Measurements from ENCODE around the gene ABCG5. TPM values are rescaled to one million over a fixed set of nuclear protein-coding genes. Genes with fewer than 3 reads are reported as not detected.

The ABCG5 gene
- polyA plus RNA-seq, 1 donor, result 35.8 TPM

- Histone ChIP-seq H3K36me3 (ENCODE audit: control insufficient read depth, insufficient read depth, low read length) (peaks cover 3% of the 10 kb centered on the region), H3K27me3 (ENCODE audit: control insufficient read depth, insufficient read depth, low read length) (no peaks in the 10 kb centered on the region), H3K4me1 (ENCODE audit: control insufficient read depth, insufficient read depth, low read length) (no peaks in the 10 kb centered on the region), H3K27ac (ENCODE audit: low read length) (no peak overlapping the region), H3K4me3 (ENCODE audit: low read length) (no peak overlapping the region), H3K9me3 (ENCODE audit: control insufficient read depth, low read depth, low read length) (no peaks in the 10 kb centered on the region)
- WGBS (ENCODE audit: insufficient coverage, low lambda C conversion rate), result no CpG with 5 or more reads among the region's 11 CpGs
- no peak for DNase-seq
Measured at GRCh38 chr2:43874776-43875451, 36.3 kb upstream of the ABCG5 start.

DNA sequence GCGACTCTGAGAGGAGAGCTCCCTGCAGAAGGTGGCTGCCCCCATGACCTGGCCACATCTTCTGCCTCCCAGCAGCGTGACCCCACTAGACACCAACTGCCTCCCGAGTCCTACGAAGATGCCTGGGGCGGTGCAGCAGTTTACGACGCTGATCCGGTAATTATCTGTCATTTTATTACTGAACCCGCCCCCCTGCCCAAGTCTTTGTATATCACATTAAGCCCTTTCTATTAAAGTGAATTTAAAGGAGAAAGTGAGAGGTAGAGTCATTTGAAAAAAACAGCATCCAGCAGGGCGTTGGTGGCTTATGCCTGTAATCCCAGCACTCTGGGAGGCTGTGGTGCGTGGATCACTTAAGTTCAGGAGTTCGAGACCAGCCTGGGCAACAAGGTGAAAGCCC, 33.5 kb upstream of the ABCG5 start:
- H3K36me3 ChIP-seq (ENCODE audit: control insufficient read depth, insufficient read depth, low read length), result no peaks in the 10 kb centered on the region
- no peak for DNase-seq
- no peaks in the 10 kb centered on the region for H3K27me3 ChIP-seq (ENCODE audit: control insufficient read depth, insufficient read depth, low read length)
- H3K4me3 ChIP-seq (ENCODE audit: low read length), result no peak overlapping the region
- WGBS (ENCODE audit: insufficient coverage, low lambda C conversion rate), result no CpG with 5 or more reads among the region's 12 CpGs
- no peaks in the 10 kb centered on the region for H3K4me1 ChIP-seq (ENCODE audit: control insufficient read depth, insufficient read depth, low read length)
- H3K9me3 ChIP-seq (ENCODE audit: control insufficient read depth, low read depth, low read length), result no peaks in the 10 kb centered on the region
- no peak overlapping the region for H3K27ac ChIP-seq (ENCODE audit: low read length)

DNA sequence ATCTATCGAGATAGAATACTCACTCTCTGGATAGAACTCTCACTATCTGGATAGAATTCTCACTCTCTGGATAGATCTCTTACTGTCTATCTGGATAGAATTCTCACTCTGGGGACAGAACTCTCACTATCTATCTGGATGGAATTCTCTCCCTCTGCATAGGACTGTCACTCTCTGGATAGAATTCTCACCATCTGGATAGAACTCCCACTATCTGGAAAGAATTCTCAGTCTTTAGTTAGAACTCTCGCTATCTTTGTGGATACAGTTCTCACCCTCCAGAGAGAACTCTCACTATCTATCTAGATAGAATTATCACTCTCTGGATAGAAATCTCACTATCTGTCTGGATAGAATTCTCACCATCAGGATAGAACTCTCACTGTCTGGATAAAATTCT, 16.7 kb upstream of the ABCG5 start:
- Histone ChIP-seq H3K27me3 (ENCODE audit: control insufficient read depth, insufficient read depth, low read length) (no peaks in the 10 kb centered on the region), H3K4me1 (ENCODE audit: control insufficient read depth, insufficient read depth, low read length) (no peaks in the 10 kb centered on the region), H3K36me3 (ENCODE audit: control insufficient read depth, insufficient read depth, low read length) (peaks cover 22% of the 10 kb centered on the region), H3K27ac (ENCODE audit: low read length) (no peak overlapping the region), H3K4me3 (ENCODE audit: low read length) (no peak overlapping the region), H3K9me3 (ENCODE audit: control insufficient read depth, low read depth, low read length) (no peaks in the 10 kb centered on the region)
- no peak for DNase-seq
- 60% methylated on average over 1 of the region's 2 CpGs for WGBS (ENCODE audit: insufficient coverage, low lambda C conversion rate)

- Histone ChIP-seq H3K4me1 (ENCODE audit: control insufficient read depth, insufficient read depth, low read length) (no peaks in the 10 kb centered on the region), H3K27ac (ENCODE audit: low read length) (no peak overlapping the region), H3K36me3 (ENCODE audit: control insufficient read depth, insufficient read depth, low read length) (peaks cover 22% of the 10 kb centered on the region), H3K9me3 (ENCODE audit: control insufficient read depth, low read depth, low read length) (no peaks in the 10 kb centered on the region), H3K27me3 (ENCODE audit: control insufficient read depth, insufficient read depth, low read length) (no peaks in the 10 kb centered on the region), H3K4me3 (ENCODE audit: low read length) (no peak overlapping the region)
- DNase-seq, result no peak
- no CpG with 5 or more reads among the region's 3 CpGs for WGBS (ENCODE audit: insufficient coverage, low lambda C conversion rate)
Measured at GRCh38 chr2:43854671-43855070, 16.0 kb upstream of the ABCG5 start.

- Histone ChIP-seq H3K4me3 (ENCODE audit: low read length) (no peak overlapping the region), H3K36me3 (ENCODE audit: control insufficient read depth, insufficient read depth, low read length) (peaks cover 24% of the 10 kb centered on the region), H3K27ac (ENCODE audit: low read length) (no peak overlapping the region), H3K27me3 (ENCODE audit: control insufficient read depth, insufficient read depth, low read length) (no peaks in the 10 kb centered on the region), H3K4me1 (ENCODE audit: control insufficient read depth, insufficient read depth, low read length) (no peaks in the 10 kb centered on the region), H3K9me3 (ENCODE audit: control insufficient read depth, low read depth, low read length) (no peaks in the 10 kb centered on the region)
- DNase-seq, result no peak
- WGBS (ENCODE audit: insufficient coverage, low lambda C conversion rate), result no CpG with 5 or more reads among the region's 10 CpGs
Measured at GRCh38 chr2:43853141-43854081, 14.8 kb upstream of the ABCG5 start.

DNA sequence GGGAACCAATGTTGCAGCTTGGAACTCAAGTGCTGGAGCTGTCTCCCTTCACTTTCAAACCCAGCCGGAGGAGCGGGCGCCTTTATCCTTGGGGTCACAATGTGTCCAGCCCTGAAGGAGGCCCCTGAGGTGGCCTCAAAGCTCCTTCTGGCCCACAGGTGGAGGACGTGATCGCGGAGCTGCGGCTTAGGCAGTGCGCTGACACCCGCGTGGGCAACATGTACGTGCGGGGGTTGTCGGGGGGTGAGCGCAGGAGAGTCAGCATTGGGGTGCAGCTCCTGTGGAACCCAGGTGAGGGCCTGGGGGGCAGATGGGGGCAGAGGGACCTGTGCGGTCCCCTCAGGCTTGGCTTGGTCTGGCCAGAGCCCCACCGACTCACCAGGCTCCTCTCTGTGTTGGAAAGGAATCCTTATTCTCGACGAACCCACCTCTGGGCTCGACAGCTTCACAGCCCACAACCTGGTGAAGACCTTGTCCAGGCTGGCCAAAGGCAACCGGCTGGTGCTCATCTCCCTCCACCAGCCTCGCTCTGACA, 13.6 kb upstream of the ABCG5 start:
- Histone ChIP-seq H3K4me1 (ENCODE audit: control insufficient read depth, insufficient read depth, low read length) (peaks cover under 1% of the 10 kb centered on the region), H3K4me3 (ENCODE audit: low read length) (no peak overlapping the region), H3K27me3 (ENCODE audit: control insufficient read depth, insufficient read depth, low read length) (no peaks in the 10 kb centered on the region), H3K9me3 (ENCODE audit: control insufficient read depth, low read depth, low read length) (no peaks in the 10 kb centered on the region), H3K36me3 (ENCODE audit: control insufficient read depth, insufficient read depth, low read length) (peaks cover 24% of the 10 kb centered on the region), H3K27ac (ENCODE audit: low read length) (no peak overlapping the region)
- DNase-seq, result no peak
- no CpG with 5 or more reads among the region's 21 CpGs for WGBS (ENCODE audit: insufficient coverage, low lambda C conversion rate)

DNA sequence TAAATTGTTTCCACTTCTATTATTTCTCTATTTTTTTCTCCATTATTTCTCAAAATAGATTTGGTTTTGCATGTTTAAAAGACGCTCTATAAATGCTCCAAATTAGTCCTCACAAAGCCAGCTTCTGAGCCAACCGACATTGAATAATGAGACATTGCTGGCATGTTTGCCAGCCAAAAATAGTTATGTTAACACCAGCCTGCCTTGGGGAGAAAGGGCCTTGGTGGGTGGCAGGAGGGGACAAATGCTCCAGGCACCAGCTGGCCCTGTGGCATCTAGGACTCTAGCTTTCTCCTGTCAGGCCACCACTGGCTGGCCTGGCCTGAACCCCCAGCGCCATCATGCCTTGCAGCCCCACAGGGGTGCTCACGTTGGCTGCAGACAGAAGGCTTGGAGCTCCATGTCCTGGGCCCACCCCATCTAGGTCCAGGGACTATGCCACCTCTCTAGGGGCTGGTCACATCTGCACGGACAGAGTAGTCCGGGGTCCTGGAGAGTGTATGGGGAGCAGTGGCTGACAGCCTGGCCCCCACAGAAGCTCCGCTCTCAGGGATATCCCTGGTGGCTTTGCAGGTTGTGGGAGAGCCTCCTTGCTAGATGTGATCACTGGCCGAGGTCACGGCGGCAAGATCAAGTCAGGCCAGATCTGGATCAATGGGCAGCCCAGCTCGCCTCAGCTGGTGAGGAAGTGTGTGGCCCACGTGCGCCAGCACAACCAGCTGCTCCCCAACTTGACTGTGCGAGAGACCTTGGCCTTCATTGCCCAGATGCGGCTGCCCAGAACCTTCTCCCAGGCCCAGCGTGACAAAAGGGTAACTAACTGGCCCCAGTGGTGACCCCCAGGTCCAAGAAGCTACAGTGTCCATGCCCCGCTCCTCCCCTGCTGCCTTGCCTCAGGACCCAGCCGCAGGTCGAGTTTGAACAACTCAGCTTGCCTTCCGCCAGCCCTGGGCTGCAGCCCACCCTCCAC, 12.7 kb upstream of the ABCG5 start:
- no peak for DNase-seq
- Histone ChIP-seq H3K4me3 (ENCODE audit: low read length) (no peak overlapping the region), H3K27ac (ENCODE audit: low read length) (no peak overlapping the region), H3K36me3 (ENCODE audit: control insufficient read depth, insufficient read depth, low read length) (peaks cover 24% of the 10 kb centered on the region), H3K4me1 (ENCODE audit: control insufficient read depth, insufficient read depth, low read length) (peaks cover 9% of the 10 kb centered on the region), H3K27me3 (ENCODE audit: control insufficient read depth, insufficient read depth, low read length) (no peaks in the 10 kb centered on the region), H3K9me3 (ENCODE audit: control insufficient read depth, low read depth, low read length) (no peaks in the 10 kb centered on the region)
- 100% methylated on average over 1 of the region's 20 CpGs for WGBS (ENCODE audit: insufficient coverage, low lambda C conversion rate)

DNA sequence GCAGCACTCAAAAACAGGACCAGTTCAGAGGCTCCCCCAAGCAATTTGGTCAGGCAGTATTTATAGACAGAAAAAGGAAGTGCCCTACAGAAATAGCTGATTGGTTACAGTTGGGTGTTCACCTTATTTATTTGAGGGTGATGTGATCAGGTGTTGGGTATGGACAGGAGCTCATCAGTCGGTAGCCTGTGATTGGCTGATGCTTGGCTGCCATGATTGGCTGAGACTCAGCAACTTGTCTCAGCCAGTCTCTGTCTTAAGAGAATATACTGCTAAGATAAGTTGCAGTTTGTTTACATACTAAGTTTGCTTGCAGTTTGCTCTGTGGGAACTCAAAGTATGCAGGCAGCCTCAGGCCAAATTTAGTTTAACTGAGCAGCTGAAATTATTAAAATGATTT, 9.6 kb upstream of the ABCG5 start:
- Histone ChIP-seq H3K4me3 (ENCODE audit: low read length) (no peak overlapping the region), H3K27ac (ENCODE audit: low read length) (no peak overlapping the region), H3K27me3 (ENCODE audit: control insufficient read depth, insufficient read depth, low read length) (no peaks in the 10 kb centered on the region), H3K36me3 (ENCODE audit: control insufficient read depth, insufficient read depth, low read length) (peaks cover 19% of the 10 kb centered on the region), H3K9me3 (ENCODE audit: control insufficient read depth, low read depth, low read length) (no peaks in the 10 kb centered on the region), H3K4me1 (ENCODE audit: control insufficient read depth, insufficient read depth, low read length) (peaks cover 22% of the 10 kb centered on the region)
- no CpG with 5 or more reads among the region's 1 CpG for WGBS (ENCODE audit: insufficient coverage, low lambda C conversion rate)
- DNase-seq, result no peak

GRCh38 chr2:43846140-43846793, 7.6 kb upstream of the ABCG5 start:
- WGBS (ENCODE audit: insufficient coverage, low lambda C conversion rate), result 100% methylated on average over 1 of the region's 5 CpGs
- H3K27ac ChIP-seq (ENCODE audit: low read length), result peak overlapping the region; percentile 0
- DNase-seq, result no peak

More at GRCh38 chr2:43846140-43846793, 7.6 kb upstream of the ABCG5 start:
- H3K9me3 ChIP-seq (ENCODE audit: control insufficient read depth, low read depth, low read length), result no peaks in the 10 kb centered on the region
- H3K4me1 ChIP-seq (ENCODE audit: control insufficient read depth, insufficient read depth, low read length), result peaks cover 25% of the 10 kb centered on the region
- H3K4me3 ChIP-seq (ENCODE audit: low read length), result no peak overlapping the region
- H3K27me3 ChIP-seq (ENCODE audit: control insufficient read depth, insufficient read depth, low read length), result no peaks in the 10 kb centered on the region
- H3K36me3 ChIP-seq (ENCODE audit: control insufficient read depth, insufficient read depth, low read length), result peaks cover 4% of the 10 kb centered on the region

Data from large intestine (tissue), 3 donors.